ENCODE data around the gene NDUFS6. TPM values are rescaled to one million over a fixed set of nuclear protein-coding genes. Genes with fewer than 3 reads are reported as not detected.

Gene NDUFS6
- total and polyA plus RNA-seq, 7 experiments from 2014 or later: 14.2 to 61.7 (median 17.5) TPM

GRCh38 chr5:1827025-1827885 lies 26.0 kb downstream of the NDUFS6 start:
- Histone ChIP-seq H3K4me3 (ENCODE audit: low read length) (no peak overlapping the region), H3K9me3 (ENCODE audit: control insufficient read depth in 2 of 3, low read length in 3 of 3) (no peaks in the 10 kb centered on the region), H3K27ac (ENCODE audit: low read depth, low read length) (no peak overlapping the region), H3K27me3 (ENCODE audit: control insufficient read depth in 2 of 2, insufficient read depth in 2 of 2, low read length in 2 of 2) (no peaks in the 10 kb centered on the region), H3K4me1 (ENCODE audit: control insufficient read depth in 2 of 2, insufficient read depth in 2 of 2, low read length in 2 of 2) (no peaks in the 10 kb centered on the region), H3K36me3 (ENCODE audit: control insufficient read depth in 2 of 3, insufficient read depth in 3 of 3, low read length in 3 of 3) (peaks cover 0 to 9% (median 0%) of the 10 kb centered on the region in 3 experiments)
- Mint-ChIP-seq H3K4me1 (peaks cover 0 to 4% (median 0%) of the 10 kb centered on the region in 7 donors), H3K36me3 (peaks cover 0 to 20% (median 0%) of the 10 kb centered on the region in 5 donors), H3K27ac (no peak overlapping the region), H3K9me3 (no peaks in the 10 kb centered on the region), H3K4me3 (peak overlapping the region in 3 of 10 donors; percentile 39 to 71 (median 47)), H3K27me3 (no peaks in the 10 kb centered on the region)
- ATAC-seq: no peak
- intact Hi-C loops (cut with micrococcal nuclease): no loop called here
- POLR2A ChIA-PET: interaction anchor here (1.3 kb wide), 1 partner anchor 27 kb away, joined by 4 read pairs; the partner anchor contains the start of gene MRPL36
- CTCF ChIA-PET: no interaction called here
- DNase-seq: no peak

- DNase-seq (peak in 7 of 9 donors; percentile 3 to 47 (median 19)), ATAC-seq (peak; percentile 80)
- Histone ChIP-seq H3K27ac (ENCODE audit: low read depth, low read length) (no peak overlapping the region), H3K4me1 (ENCODE audit: control insufficient read depth in 2 of 2, insufficient read depth in 2 of 2, low read length in 2 of 2) (no peaks in the 10 kb centered on the region), H3K4me3 (ENCODE audit: low read length) (no peak overlapping the region), H3K36me3 (ENCODE audit: control insufficient read depth in 2 of 3, insufficient read depth in 3 of 3, low read length in 3 of 3) (peaks cover 0 to 8% (median 0%) of the 10 kb centered on the region in 3 experiments), H3K27me3 (ENCODE audit: control insufficient read depth in 2 of 2, insufficient read depth in 2 of 2, low read length in 2 of 2) (no peaks in the 10 kb centered on the region), H3K9me3 (ENCODE audit: control insufficient read depth in 2 of 3, low read length in 3 of 3) (no peaks in the 10 kb centered on the region)
- peak overlapping the region in 4 of 10 donors; percentile 15 to 71 (median 43) for H3K4me3 Mint-ChIP-seq
- H3K36me3 Mint-ChIP-seq: peaks cover 0 to 16% (median 0%) of the 10 kb centered on the region in 5 donors
- H3K27me3 Mint-ChIP-seq: peaks cover 0 to 5% (median 0%) of the 10 kb centered on the region in 5 donors
- no peak overlapping the region for H3K27ac Mint-ChIP-seq
- H3K9me3 Mint-ChIP-seq: no peaks in the 10 kb centered on the region
- peaks cover 0 to 4% (median 0%) of the 10 kb centered on the region in 7 donors for H3K4me1 Mint-ChIP-seq
- POLR2A ChIA-PET: interaction anchor here (1.3 kb wide), 1 partner anchor 28 kb away, joined by 4 read pairs; the partner anchor contains the start of gene MRPL36
- CTCF ChIA-PET: no interaction called here
- intact Hi-C loops (cut with micrococcal nuclease): no loop called here
Observed at GRCh38 chr5:1827886-1828397, 26.7 kb downstream of the NDUFS6 start.

GRCh38 chr5:1830571-1831228 lies 29.5 kb downstream of the NDUFS6 start:
- ATAC-seq: no peak
- intact Hi-C loops (cut with micrococcal nuclease): no loop called here
- POLR2A ChIA-PET: no interaction called here

GRCh38 chr5:1831257-1831656 lies 30.1 kb downstream of the NDUFS6 start:
- H3K4me3 ChIP-seq (ENCODE audit: low read length): no peak overlapping the region
- Mint-ChIP-seq H3K27me3 (peaks cover 0 to 27% (median 2%) of the 10 kb centered on the region in 5 donors), H3K36me3 (peaks cover 0 to 5% (median 0%) of the 10 kb centered on the region in 5 donors), H3K27ac (no peak overlapping the region), H3K4me3 (no peak overlapping the region), H3K4me1 (peaks cover 0 to 4% (median 0%) of the 10 kb centered on the region in 7 donors), H3K9me3 (no peaks in the 10 kb centered on the region)
- H3K4me1 ChIP-seq (ENCODE audit: control insufficient read depth in 2 of 2, insufficient read depth in 2 of 2, low read length in 2 of 2): no peaks in the 10 kb centered on the region
- H3K27me3 ChIP-seq (ENCODE audit: control insufficient read depth in 2 of 2, insufficient read depth in 2 of 2, low read length in 2 of 2): no peaks in the 10 kb centered on the region
- ChIA-PET CTCF (no interaction called here), POLR2A (no interaction called here)
- DNase-seq: no peak
- no peak for ATAC-seq
- intact Hi-C loops (cut with micrococcal nuclease): no loop called here
- no peaks in the 10 kb centered on the region for H3K36me3 ChIP-seq (ENCODE audit: control insufficient read depth in 2 of 3, insufficient read depth in 3 of 3, low read length in 3 of 3)
- no peaks in the 10 kb centered on the region for H3K9me3 ChIP-seq (ENCODE audit: control insufficient read depth in 2 of 3, low read length in 3 of 3)
- H3K27ac ChIP-seq (ENCODE audit: low read depth, low read length): no peak overlapping the region

More at GRCh38 chr5:1830571-1831228, 29.5 kb downstream of the NDUFS6 start:
- H3K36me3 ChIP-seq (ENCODE audit: control insufficient read depth in 2 of 3, insufficient read depth in 3 of 3, low read length in 3 of 3): no peaks in the 10 kb centered on the region
- H3K36me3 Mint-ChIP-seq: peaks cover 0 to 9% (median 0%) of the 10 kb centered on the region in 5 donors
- no peak overlapping the region for H3K27ac Mint-ChIP-seq
- no peak overlapping the region for H3K27ac ChIP-seq (ENCODE audit: low read depth, low read length)
- H3K9me3 Mint-ChIP-seq: no peaks in the 10 kb centered on the region
- no peaks in the 10 kb centered on the region for H3K27me3 ChIP-seq (ENCODE audit: control insufficient read depth in 2 of 2, insufficient read depth in 2 of 2, low read length in 2 of 2)
- CTCF ChIA-PET: no interaction called here
- H3K4me1 Mint-ChIP-seq: peaks cover 0 to 4% (median 0%) of the 10 kb centered on the region in 7 donors
- no peak overlapping the region for H3K4me3 ChIP-seq (ENCODE audit: low read length)
- H3K9me3 ChIP-seq (ENCODE audit: control insufficient read depth in 2 of 3, low read length in 3 of 3): no peaks in the 10 kb centered on the region
- DNase-seq: no peak
- peaks cover 0 to 22% (median 2%) of the 10 kb centered on the region in 5 donors for H3K27me3 Mint-ChIP-seq
- no peaks in the 10 kb centered on the region for H3K4me1 ChIP-seq (ENCODE audit: control insufficient read depth in 2 of 2, insufficient read depth in 2 of 2, low read length in 2 of 2)
- no peak overlapping the region for H3K4me3 Mint-ChIP-seq

- POLR2A ChIA-PET: no interaction called here
- Histone ChIP-seq H3K36me3 (ENCODE audit: control insufficient read depth in 2 of 3, insufficient read depth in 3 of 3, low read length in 3 of 3) (no peaks in the 10 kb centered on the region), H3K27me3 (ENCODE audit: control insufficient read depth in 2 of 2, insufficient read depth in 2 of 2, low read length in 2 of 2) (no peaks in the 10 kb centered on the region), H3K4me3 (ENCODE audit: low read length) (no peak overlapping the region), H3K9me3 (ENCODE audit: control insufficient read depth in 2 of 3, low read length in 3 of 3) (no peaks in the 10 kb centered on the region), H3K4me1 (ENCODE audit: control insufficient read depth in 2 of 2, insufficient read depth in 2 of 2, low read length in 2 of 2) (no peaks in the 10 kb centered on the region), H3K27ac (ENCODE audit: low read depth, low read length) (no peak overlapping the region)
- H3K9me3 Mint-ChIP-seq: no peaks in the 10 kb centered on the region
- H3K4me3 Mint-ChIP-seq: no peak overlapping the region
- no peak overlapping the region for H3K27ac Mint-ChIP-seq
- CTCF ChIA-PET: no interaction called here
- ATAC-seq (no peak), DNase-seq (no peak)
- peaks cover 0 to 4% (median 0%) of the 10 kb centered on the region in 7 donors for H3K4me1 Mint-ChIP-seq
- H3K27me3 Mint-ChIP-seq: peaks cover 0 to 29% (median 2%) of the 10 kb centered on the region in 5 donors
- H3K36me3 Mint-ChIP-seq: peaks cover 0 to 5% (median 0%) of the 10 kb centered on the region in 5 donors
- intact Hi-C loops (cut with micrococcal nuclease): no loop called here
Observed at GRCh38 chr5:1831677-1832313, 30.6 kb downstream of the NDUFS6 start.

GRCh38 chr5:1832511-1833250 lies 31.5 kb downstream of the NDUFS6 start:
- Histone ChIP-seq H3K4me3 (ENCODE audit: low read length) (no peak overlapping the region), H3K4me1 (ENCODE audit: control insufficient read depth in 2 of 2, insufficient read depth in 2 of 2, low read length in 2 of 2) (no peaks in the 10 kb centered on the region), H3K9me3 (ENCODE audit: control insufficient read depth in 2 of 3, low read length in 3 of 3) (no peaks in the 10 kb centered on the region), H3K27me3 (ENCODE audit: control insufficient read depth in 2 of 2, insufficient read depth in 2 of 2, low read length in 2 of 2) (no peaks in the 10 kb centered on the region), H3K36me3 (ENCODE audit: control insufficient read depth in 2 of 3, insufficient read depth in 3 of 3, low read length in 3 of 3) (no peaks in the 10 kb centered on the region), H3K27ac (ENCODE audit: low read depth, low read length) (no peak overlapping the region)
- intact Hi-C loops (cut with micrococcal nuclease): no loop called here
- no peak for ATAC-seq
- Mint-ChIP-seq H3K27me3 (peaks cover 0 to 29% (median 2%) of the 10 kb centered on the region in 5 donors), H3K27ac (no peak overlapping the region), H3K9me3 (no peaks in the 10 kb centered on the region), H3K36me3 (peaks cover 0 to 5% (median 0%) of the 10 kb centered on the region in 5 donors), H3K4me3 (no peak overlapping the region), H3K4me1 (peaks cover 0 to 2% (median 0%) of the 10 kb centered on the region in 7 donors)
- no peak for DNase-seq
- POLR2A ChIA-PET: no interaction called here
- CTCF ChIA-PET: no interaction called here

All from naive thymus-derived CD4-positive, alpha-beta T cell (primary cell).